NCI-H2196 treated with DMSO at 0.1 percent for 48 hours (cell line): ENCODE data around the gene PTGFR.

ENCODE experiments used
- DNase-seq: peaks from one replicate; lab custom pipeline; 2025; ENCODE audit not compliant: unreplicated experiment; lab: John Stamatoyannopoulos, UW

Gene PTGFR

GRCh38 chr1:78490861-78491450 lies at the start of gene PTGFR:
TSS of gene PTGFR (plus strand) at chr1:78490974. CDS start at chr1:78492744, 1,770 bp downstream.
- no peak for DNase-seq

GRCh38 chr1:78441921-78442320 lies 48.9 kb upstream of the PTGFR start:
- no peak for DNase-seq

- no peak for DNase-seq
Measured at GRCh38 chr1:78447086-78447485, 43.7 kb upstream of the PTGFR start.

GRCh38 chr1:78464449-78464891 lies 26.3 kb upstream of the PTGFR start:
- no peak for DNase-seq

- DNase-seq: no peak
Measured at GRCh38 chr1:78465143-78465542, 25.6 kb upstream of the PTGFR start.

GRCh38 chr1:78468521-78468920 lies 22.3 kb upstream of the PTGFR start:
- no peak for DNase-seq

- no peak for DNase-seq
Measured at GRCh38 chr1:78469576-78469975, 21.2 kb upstream of the PTGFR start.

- DNase-seq: no peak
Measured at GRCh38 chr1:78471890-78472620, 18.7 kb upstream of the PTGFR start.

GRCh38 chr1:78472851-78473496 lies 17.8 kb upstream of the PTGFR start:
- no peak for DNase-seq

- no peak for DNase-seq
Measured at GRCh38 chr1:78474092-78474491, 16.7 kb upstream of the PTGFR start.

GRCh38 chr1:78475888-78476610 lies 14.7 kb upstream of the PTGFR start:
- DNase-seq: no peak

GRCh38 chr1:78483903-78484302 lies 6.9 kb upstream of the PTGFR start:
- no peak for DNase-seq

GRCh38 chr1:78491451-78492071 lies 787 bp downstream of the PTGFR start:
- no peak for DNase-seq

- no peak for DNase-seq
Measured at GRCh38 chr1:78492386-78492950, 1.7 kb downstream of the PTGFR start.

- no peak for DNase-seq
Measured at GRCh38 chr1:78493451-78493850, 2.7 kb downstream of the PTGFR start.

GRCh38 chr1:78497201-78497600 lies 6.4 kb downstream of the PTGFR start:
- no peak for DNase-seq

- no peak for DNase-seq
Measured at GRCh38 chr1:78500529-78500928, 9.8 kb downstream of the PTGFR start.

GRCh38 chr1:78501203-78501602 lies 10.4 kb downstream of the PTGFR start:
- no peak for DNase-seq

GRCh38 chr1:78511334-78511733 lies 20.6 kb downstream of the PTGFR start:
- no peak for DNase-seq

GRCh38 chr1:78516716-78517115 lies 25.9 kb downstream of the PTGFR start:
- no peak for DNase-seq

GRCh38 chr1:78519446-78519845 lies 28.7 kb downstream of the PTGFR start:
- DNase-seq: no peak
